SK-N-MC (cell line): ENCODE measurements around the gene ISLR.

Source experiments
- EZH2 ChIP-seq: fragments of 200-600 bp; sonication (generic); IDR thresholded peaks from one replicate; pipeline ENCODE4 v1.6.1; 2017; ENCODE audit warnings: antibody characterized with exemption
- FOXP2 ChIP-seq: optimal IDR thresholded peaks from 2 replicates; pipeline ENCODE3; 2011; ENCODE audit warnings: mild to moderate bottlenecking, moderate library complexity; ENCODE audit not compliant: insufficient read depth; ENCODE audit errors: extremely low read length, control extremely low read depth
- POLR2AphosphoS5 ChIP-seq: IDR thresholded peaks from 2 replicates; pipeline ENCODE4 v1.6.1; 2012; ENCODE audit warnings: mild to moderate bottlenecking, low read depth, low read length, borderline replicate concordance

DNA sequence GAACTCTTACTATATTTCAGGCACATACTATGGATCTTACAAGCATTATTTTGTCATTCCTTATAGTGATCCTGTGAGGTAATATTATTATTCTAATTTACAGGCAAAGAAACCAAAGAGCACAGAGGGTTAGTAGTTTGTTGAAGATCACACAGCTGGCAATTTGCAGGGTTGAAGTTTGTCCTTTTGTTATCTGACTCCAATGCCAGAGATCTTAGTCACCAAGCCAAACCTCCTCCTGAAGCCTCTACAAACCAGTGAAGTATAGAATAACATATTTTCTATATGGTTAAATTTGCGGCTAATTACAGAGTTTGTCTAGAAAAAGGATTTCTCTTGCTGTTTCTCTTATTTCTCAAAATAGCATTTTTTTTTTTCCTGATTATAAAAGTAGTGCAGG is 31.9 kb upstream of the ISLR start:
- TF ChIP-seq POLR2AphosphoS5 (no peak), EZH2 (no peak), FOXP2 (no peak)
